Breast epithelium (tissue), 3 donors: ENCODE measurements around the gene LENG1.

Experiments used
- POLR2A ChIP-seq: fragments of 450-650 bp; IDR thresholded peaks from one replicate; pipeline ENCODE4 v1.6.1; 2016; ENCODE audit warnings: antibody characterized with exemption, mild to moderate bottlenecking, moderate library complexity
- POLR2AphosphoS5 ChIP-seq, 3 donors: sonication (generic); formaldehyde crosslinking; IDR thresholded peaks; one replicate each; pipeline ENCODE4 v1.6.1; 2017; ENCODE audit warnings: antibody characterized with exemption in 3 of 3

GRCh38 chr19:54186934-54187381 lies 27.4 kb upstream of the LENG1 start:
- TF ChIP-seq POLR2A (no peak), POLR2AphosphoS5 (IDR thresholded peaks at IDR 0.05) (no peak)
